GF-D8 (cell line): ENCODE data around the gene CAVIN1.
"Not testable (repeated sequence)": the region's sequence is repeated elsewhere in the genome, so short reads cannot be mapped to it uniquely, and the experiment has no call there.

Source experiments
- DNase-seq: peaks from one replicate; lab custom pipeline; 2025; lab: John Stamatoyannopoulos, UW

CAVIN1 gene

DNA sequence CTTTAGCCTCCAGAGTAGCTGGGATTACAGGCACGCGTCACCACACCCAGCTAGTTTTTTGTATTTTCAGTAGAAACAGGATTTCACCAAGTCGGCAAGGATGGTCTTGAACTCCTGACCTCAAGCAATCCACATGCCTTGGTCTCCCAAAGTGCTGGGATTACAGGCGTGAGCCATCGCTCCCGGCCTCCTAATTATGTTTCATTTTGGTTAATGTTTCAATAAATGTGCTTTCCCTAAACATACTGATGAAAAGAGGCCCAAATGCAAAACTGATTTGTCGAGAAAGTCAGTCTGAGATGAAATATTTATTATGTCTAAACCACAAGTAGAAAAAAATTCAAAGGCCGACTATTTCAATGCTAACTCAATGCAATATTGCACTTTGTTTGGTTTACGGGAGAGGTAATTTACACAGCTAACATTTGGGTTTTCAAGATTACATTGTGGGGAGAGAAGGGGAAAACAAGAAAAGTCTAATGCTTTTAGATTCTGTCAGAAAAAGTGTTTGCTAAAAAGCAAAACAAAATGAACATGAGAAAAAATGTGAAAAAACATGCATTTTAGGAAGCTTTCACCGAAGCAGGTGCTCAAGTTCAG is 44.6 kb downstream of the CAVIN1 start:
- no peak for DNase-seq

DNA sequence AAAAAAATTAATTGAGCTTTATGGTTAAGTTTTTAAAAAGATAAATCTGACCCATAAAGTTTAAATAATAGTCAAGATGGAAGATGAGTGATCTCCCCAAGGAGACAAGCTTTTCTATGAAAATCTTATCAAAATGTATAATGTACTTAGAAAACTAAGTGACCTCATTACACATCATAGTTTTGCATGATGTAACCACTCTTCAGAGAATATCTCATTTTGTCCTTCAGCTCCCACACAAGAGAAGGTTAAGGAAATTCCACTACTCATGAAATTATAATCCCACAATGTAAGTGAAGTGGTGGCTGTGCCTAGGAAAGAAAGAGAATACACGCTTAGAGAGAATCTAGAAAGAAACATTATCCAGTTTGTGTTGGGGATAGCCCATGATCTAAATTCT is 49.2 kb downstream of the CAVIN1 start:
- DNase-seq: no peak

DNA sequence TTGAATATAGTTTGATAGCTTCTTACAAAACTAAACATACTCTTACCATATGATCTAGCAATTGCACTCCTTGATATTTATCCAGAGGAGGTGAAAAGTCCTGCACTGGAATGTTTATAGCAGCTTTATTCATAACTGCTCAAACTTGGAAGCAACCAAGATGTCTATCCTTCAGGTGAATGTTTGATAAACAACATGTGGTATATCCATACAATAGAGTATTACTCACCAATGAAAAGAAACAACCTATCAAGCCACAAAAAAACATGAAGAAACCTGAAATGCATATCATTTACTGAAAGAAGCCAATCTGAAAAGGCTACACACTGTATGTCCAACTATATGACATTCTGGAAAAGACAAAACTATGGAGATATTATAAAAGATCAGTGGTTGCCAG is 50.9 kb downstream of the CAVIN1 start:
- DNase-seq: no peak

DNA sequence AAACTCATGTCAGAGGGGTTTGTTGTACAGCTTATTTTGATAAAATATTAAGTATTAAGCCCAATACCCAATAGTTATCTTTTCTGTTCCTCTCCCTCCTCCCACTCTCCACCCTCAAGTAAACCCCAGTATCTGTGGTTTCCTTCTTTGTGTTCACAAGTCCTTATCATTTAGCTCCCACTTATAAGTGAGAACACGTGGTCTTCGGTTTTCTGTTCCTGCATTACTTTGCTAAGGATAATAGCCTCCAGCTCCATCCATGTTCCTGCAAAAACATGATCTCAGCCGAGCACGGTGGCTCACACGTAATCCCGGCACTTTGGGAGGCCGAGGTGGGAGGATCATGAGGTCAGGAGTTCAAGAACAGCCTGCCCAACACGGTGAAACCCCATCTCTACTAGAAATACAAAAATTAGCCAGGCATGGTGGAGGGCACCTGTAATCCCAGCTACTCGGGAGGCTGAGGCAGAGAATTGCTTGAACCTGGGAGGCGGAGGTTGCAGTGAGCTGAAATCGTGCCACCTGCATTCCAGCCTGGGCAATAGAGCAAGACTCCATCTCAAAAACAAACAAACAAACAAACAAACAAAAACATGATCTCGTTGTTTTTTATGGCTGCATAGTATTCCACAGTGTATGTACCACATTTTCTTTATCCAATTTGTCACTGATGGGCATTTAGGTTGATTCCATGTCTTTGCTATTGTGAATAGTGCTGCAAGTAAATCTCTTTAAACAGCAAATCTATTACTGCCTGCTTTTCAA is 54.1 kb downstream of the CAVIN1 start:
- DNase-seq: not testable (repeated sequence)

DNA sequence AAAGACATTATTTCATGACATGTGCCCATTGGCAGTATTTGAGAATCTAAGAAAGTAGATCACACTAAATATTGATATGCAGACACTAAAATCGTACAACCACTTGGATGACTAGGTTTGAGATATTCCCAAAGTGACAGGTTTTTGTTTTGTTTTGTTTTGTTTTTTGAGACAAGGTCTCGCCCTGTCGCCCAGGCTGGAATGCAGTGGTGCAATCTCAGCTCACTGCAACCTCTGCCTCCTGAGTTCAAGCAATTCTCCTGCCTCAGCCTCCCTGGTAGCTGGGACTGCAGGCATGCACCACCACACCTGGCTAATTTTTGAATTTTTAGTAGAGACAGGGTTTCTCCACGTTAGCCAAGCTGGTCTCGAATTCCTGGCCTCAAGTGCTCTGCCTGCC is 54.7 kb downstream of the CAVIN1 start:
- not testable (repeated sequence) for DNase-seq

DNA sequence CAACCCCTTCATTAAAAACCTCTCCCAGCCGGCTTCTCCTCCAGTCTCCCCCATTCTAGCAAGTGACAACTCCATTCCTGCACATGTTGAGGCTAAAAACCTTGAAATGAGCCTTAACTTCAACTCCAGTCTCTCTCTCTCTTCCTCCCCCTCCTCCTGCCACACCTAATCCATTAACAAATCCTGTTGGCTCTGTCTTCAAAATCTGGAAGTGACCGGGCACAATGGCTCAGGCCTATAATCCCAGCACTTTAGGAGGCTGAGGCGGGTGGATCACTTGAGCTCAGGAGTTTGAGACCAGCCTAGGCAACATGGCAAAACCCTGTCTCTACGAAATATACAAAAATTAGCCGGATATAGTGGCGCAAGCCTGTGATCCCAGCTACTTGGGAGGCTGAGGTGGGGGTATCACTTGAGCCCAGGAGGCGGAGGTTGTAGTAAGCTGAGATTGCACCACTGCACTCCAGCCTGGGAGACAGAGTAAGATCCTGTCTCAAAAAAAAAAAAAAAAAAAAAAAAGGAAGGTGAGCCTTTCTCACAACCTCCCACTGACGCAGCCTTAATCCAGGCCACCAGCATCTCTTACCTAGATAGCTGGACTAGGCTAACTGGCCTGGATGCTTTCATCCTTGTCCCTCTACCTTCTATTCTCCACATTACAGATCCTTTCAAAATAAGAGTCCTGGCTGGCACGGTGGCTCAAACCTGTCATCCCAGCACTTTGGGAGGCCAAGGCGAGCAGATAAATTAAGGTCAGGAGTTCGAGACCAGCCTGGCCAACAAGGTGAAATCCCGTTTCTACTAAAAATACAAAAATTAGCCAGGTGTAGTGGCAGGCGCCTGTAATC is 56.7 kb downstream of the CAVIN1 start:
- not testable (repeated sequence) for DNase-seq

DNA sequence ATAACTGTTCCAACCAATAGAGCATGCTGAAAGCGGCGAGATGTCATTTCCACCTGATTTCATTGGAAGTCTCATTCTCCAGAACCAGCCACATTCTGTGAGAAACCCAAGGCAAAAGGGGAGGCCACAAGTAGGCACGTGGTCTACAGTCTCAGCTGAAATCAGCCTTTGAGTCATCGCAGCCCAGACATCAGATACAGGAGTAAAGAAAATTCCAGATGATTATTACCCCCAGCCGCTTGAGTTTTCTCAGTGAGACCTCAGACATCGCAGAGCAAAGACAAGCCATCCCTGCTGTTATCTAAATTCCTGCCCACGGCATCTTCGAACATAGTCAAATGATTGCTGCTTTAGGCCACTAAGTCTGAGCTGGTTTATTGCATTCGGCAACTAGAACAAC is 57.9 kb downstream of the CAVIN1 start:
- DNase-seq: no peak

DNA sequence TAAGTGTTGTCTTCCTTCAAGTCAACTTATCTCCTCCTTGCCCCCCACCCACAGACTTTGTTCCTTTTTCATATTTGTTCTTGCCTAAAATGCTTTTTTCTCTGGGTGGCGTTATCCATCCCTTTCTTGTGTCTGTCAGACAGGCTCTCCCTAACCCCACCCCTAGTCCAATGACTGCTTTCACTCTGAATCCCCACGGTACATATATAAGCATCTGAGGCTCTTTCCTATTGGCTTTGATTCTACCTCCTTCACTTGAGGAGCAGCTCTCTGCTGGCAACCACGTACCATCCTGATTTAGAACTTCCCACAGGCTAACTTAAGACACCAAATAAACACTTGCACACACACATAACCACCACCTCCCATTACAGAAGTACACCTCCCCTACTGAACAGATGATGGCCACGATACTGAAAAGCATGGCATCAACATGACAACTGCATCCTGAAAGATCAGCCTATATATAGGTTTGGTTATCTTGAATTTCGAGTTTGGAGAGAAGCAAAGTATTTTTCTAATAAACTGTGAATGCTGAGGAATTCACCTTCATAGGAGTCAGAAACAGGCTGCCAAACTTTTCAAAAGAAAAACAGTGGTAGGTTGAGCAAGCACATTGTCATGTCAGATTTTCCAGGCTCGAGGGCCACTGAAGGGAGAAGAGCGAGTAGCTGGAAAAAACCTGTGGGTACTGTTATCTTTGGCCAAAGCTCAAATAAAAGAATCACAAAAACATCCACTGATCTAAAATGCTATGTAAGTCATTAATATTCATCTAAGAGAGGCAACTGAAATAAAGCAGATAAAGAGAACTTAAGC is 59.1 kb downstream of the CAVIN1 start:
- DNase-seq: no peak

DNA sequence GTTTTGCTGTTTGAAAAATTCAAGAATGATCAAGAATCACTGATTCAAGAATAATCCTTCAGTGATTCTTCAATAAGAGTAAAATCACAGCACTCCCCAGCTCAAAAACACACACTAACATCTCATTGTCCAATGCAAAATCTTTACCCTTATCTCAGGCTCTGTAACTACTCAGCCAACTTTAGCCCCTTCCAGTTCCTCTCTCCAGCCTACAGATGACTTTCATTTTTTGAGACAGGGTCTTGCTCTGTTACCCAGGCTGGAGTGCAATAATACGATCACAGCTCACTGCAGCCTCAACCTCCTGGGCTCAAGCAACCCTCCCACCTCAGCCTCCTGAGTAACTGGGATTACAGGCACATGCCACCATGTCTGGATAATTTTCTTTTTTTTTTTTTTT is 59.8 kb downstream of the CAVIN1 start:
- no peak for DNase-seq

DNA sequence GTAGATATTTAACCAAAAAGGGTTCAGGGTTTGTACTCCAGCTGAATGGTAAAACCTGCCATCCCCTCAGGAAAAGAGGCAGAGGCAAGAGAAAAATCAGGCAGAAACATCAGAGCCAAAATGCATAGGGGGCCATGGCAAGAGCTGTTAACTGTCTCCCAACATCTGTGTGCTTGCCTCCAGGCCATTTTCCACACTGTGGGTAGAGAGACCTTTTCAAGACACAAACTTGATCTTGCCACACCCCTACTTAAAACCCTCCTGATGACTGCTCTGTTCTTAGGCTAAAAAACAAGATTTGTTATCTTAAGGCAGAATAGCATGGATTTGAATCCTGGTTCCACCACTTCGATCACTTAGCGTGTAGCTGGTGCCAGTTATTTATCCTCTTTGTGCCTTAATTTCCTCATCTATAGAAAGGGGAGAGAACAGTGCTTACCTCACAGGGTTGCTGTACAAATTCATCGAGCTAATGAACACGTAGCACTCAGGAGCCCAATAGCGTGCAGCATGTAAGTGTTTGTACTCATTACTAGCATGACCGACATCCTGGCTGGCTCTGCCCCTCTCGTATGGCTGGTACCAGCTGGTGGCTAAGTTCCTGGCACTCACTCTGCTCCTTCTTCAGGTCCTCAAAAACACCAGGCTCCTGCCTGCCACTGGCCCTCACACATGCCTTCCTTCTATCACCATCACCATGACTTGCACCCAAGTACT is 60.7 kb downstream of the CAVIN1 start:
- DNase-seq: no peak

DNA sequence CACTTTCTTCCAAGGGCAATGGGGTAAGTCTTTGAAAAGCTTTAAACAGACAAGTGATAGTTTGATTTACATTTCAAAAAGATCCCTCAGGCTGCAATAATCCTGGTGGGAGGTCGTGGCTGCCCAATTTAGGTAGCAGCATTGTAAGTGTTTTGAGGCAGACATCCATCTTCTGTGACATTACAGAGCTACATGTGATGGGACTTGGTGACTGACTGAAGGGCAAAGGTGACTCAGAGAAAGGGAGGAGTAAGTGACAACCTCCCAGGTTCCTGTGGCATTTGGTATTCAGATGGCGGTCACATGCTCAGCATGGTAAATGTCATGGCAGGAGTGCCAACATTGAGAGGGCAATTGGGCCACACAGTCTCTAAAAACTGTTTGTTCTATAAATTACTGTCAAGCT is 61.3 kb downstream of the CAVIN1 start:
- no peak for DNase-seq

DNA sequence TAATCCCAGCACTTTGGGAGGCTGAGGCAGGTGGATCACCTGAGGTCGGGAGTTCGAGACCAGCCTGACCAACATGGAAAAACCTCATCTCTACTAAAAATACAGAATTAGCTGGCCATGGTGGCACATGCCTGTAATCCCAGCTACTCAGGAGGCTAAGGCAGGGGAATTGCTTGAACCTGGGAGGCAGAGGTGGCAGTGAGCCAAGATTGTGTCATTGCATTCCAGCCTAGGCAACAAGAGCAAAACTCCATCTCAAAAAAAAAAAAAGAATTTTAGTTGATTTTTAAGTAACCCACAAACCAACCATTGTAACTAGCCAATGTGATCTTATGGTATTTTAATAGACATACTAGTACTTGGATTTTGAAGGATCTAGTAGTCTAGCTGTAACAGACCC is 62.7 kb downstream of the CAVIN1 start:
- not testable (repeated sequence) for DNase-seq

DNA sequence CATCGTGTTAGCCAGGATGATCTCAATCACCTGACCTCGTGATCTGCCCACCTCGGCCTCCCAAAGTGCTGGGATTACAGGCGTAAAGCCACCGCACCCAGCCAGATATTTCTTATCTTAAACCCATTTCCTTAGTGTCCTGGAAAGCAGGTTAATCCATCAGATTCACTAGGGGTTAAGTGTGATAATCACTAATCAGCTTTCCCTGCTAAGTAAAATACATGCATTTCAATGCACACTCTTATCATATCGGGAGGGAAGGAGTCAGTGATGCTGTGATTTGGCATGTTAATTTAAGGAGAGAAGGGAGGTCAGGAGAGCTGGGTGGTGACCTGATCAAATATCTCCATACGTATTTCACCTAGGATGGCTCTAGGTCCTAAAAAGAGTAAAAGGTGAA is 63.9 kb downstream of the CAVIN1 start:
- DNase-seq: no peak

DNA sequence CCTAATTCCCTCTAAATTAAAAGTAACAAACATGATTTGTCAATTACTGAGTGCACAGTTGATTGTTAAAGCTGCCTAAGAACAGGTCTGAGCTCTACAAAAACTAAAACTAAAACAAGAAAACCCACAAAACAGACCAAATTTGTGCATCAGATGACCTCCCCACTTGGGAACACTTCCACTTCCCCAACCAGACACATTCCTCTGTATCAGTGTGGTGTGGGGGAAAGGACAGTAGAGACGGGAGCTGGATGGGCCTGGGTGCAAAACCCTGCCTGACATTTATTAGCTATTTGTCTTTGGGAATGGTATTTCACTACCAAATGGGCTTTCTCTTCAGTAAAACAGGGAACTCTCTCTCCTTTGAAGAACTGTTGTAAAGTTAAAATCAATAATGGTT is 64.6 kb downstream of the CAVIN1 start:
- DNase-seq: no peak

DNA sequence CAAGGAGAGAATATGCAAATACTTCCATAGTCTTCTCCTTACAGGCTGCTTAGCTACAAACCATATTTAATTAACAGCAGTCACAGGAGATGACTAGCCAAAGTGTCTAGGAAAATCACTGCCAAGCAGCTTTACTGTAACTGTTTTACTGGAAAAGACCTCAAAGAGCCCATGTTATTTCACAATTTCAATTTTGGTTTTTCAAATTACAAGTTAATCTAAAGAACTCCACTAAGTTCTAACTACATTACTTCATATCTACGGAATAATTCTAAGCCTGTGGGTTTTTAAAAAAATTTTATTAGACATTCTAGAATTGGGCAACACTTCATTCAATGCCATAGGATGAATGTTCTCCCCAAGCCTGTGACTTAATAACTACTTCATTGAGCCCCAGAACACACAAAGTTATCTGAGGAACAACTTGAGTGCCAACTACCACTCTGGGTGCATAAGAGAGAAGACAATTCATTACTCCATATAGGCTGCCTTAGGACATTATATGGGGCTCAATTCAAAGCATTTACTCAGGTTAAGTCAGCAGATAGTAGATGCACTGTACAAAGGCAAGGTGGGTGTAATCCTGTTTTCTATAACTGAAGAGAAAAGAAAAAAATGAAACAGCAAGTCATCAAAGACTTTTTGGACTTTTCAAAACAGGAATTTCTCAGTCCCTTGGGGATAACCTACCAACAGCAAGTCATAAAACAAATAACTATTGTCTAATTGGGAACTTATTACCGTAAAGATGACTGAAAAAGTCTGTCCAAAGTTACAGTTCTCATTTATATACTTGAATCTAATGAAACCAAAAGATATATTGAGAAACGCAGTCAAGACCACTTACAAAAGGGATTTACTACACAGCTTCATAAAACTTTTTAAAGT is 67.9 kb downstream of the CAVIN1 start:
- DNase-seq: no peak
